Measurements from ENCODE around the gene IRF2BPL. TPM values are rescaled to one million over a fixed set of nuclear protein-coding genes. Genes with fewer than 3 reads are reported as not detected.

The IRF2BPL gene
- total RNA-seq, 2 donors from 2014 or later: 113 to 141 TPM

DNA sequence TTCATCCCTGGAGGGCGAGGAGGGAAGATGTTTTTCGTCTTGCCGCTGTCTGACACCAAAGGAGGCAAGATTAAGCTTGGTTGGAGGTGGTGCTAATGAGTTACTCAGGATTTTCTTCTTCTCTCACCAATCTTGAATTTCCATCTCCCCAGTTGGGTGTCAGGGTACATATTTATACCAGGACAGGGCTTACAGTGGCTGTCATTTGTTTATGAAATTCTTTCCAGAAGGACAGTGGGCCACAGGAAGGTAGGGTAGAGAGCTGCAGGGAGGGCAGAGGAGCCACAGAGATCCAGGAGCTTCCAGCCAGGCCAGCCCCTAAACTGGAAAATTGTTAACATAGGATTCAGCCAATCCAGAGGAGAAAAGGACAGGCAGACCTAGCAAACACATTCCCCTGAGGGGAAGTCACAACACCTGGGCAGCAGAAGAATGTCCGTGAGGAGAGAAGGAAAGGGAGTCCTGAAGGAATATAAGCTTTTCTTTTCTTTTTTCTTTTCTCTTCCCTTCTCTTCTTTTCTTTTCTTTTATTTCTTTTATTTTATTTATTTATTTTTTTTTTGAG is 40.5 kb downstream of the IRF2BPL start:
- H3K27me3 ChIP-seq (replicated peaks; ENCODE audit: insufficient read depth): no peaks in the 10 kb centered on the region
- H3K9me3 ChIP-seq: no peaks in the 10 kb centered on the region
- no peaks in the 10 kb centered on the region for H3K36me3 ChIP-seq
- no peak for TF ChIP-seq POLR2A (IDR thresholded peaks at IDR 0.05)
- no peak for TF ChIP-seq POLR2AphosphoS5 (IDR thresholded peaks at IDR 0.05)
- TF ChIP-seq, protein P1, sequence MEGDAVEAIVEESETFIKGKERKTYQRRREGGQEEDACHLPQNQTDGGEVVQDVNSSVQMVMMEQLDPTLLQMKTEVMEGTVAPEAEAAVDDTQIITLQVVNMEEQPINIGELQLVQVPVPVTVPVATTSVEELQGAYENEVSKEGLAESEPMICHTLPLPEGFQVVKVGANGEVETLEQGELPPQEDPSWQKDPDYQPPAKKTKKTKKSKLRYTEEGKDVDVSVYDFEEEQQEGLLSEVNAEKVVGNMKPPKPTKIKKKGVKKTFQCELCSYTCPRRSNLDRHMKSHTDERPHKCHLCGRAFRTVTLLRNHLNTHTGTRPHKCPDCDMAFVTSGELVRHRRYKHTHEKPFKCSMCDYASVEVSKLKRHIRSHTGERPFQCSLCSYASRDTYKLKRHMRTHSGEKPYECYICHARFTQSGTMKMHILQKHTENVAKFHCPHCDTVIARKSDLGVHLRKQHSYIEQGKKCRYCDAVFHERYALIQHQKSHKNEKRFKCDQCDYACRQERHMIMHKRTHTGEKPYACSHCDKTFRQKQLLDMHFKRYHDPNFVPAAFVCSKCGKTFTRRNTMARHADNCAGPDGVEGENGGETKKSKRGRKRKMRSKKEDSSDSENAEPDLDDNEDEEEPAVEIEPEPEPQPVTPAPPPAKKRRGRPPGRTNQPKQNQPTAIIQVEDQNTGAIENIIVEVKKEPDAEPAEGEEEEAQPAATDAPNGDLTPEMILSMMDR (IDR thresholded peaks at IDR 0.05): no peak
- WGBS: 93% methylated on average over 4 of the region's 4 CpGs
- H3K4me1 ChIP-seq (replicated peaks): no peaks in the 10 kb centered on the region
- no peak overlapping the region for H3K4me3 ChIP-seq
- DNase-seq (ENCODE audit: low spot score): no peak
- intact Hi-C loops (cut with DNase I): no loop called here
- H3K27ac ChIP-seq: no peak overlapping the region

DNA sequence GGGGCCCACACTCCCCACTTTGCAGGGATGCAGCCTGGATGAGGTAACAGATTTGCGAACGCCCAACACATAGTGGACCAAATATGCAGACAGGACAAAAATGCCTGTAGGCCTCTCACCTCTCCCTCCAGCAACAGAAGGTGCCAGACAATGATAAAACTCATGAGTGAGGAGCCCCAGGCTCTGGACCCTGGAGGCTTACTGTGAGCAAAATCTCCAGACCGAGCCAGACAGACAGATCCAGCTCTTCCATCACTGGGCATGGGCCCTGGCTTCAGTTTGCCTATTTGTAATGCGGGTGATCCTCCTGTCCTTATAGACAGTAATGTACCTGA is 42.3 kb downstream of the IRF2BPL start:
- H3K36me3 ChIP-seq: no peaks in the 10 kb centered on the region
- no peaks in the 10 kb centered on the region for H3K9me3 ChIP-seq
- no peak for TF ChIP-seq POLR2A (IDR thresholded peaks at IDR 0.05)
- TF ChIP-seq POLR2AphosphoS5 (IDR thresholded peaks at IDR 0.05): no peak
- TF ChIP-seq, protein P1 (IDR thresholded peaks at IDR 0.05): no peak
- intact Hi-C loops (cut with DNase I): no loop called here
- no peak for DNase-seq (ENCODE audit: low spot score)
- no peak overlapping the region for H3K27ac ChIP-seq
- no peaks in the 10 kb centered on the region for H3K4me1 ChIP-seq (replicated peaks)
- H3K4me3 ChIP-seq: no peak overlapping the region
- H3K27me3 ChIP-seq (replicated peaks; ENCODE audit: insufficient read depth): no peaks in the 10 kb centered on the region
- 96% methylated on average over 4 of the region's 4 CpGs for WGBS

DNA sequence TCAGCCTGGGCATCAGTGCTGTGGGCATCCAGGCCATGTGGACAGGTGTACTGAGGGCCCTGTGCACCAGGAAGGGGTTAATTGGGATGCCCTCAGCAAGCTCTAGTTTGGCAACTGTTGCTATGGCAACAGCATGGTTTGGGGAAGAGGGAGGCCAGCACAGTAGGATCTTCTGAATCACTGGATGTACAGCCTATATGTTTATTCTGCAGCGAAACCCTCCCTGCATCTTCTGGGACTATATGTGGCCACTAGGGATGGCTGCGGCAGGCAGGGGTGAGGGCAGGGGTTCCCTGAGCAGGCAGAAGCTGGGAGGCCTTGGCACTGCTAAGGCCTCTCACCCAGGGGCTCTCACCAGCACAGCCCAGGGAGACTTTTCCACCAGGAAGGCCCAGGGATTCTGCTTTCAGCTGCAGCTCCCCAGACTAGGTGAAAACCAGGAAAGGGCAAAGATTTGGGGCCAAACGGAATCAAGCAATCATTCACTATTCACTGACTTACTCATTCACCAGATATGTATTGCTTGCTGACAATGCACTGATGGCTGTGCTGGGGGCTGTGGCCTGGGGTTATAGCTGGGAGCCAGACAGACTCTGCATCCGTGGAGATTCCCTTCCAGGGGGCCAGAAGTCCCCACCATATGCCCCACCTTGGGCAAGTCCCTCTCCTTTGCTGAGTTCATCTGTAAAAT is 42.8 kb downstream of the IRF2BPL start:
- Histone ChIP-seq H3K4me1 (replicated peaks) (no peaks in the 10 kb centered on the region), H3K36me3 (no peaks in the 10 kb centered on the region), H3K9me3 (no peaks in the 10 kb centered on the region), H3K4me3 (no peak overlapping the region), H3K27ac (no peak overlapping the region), H3K27me3 (replicated peaks; ENCODE audit: insufficient read depth) (no peaks in the 10 kb centered on the region)
- TF ChIP-seq POLR2AphosphoS5 (IDR thresholded peaks at IDR 0.05) (no peak), POLR2A (IDR thresholded peaks at IDR 0.05) (no peak)
- TF ChIP-seq, protein P1 (IDR thresholded peaks at IDR 0.05): no peak
- 84% methylated on average over 4 of the region's 4 CpGs for WGBS
- intact Hi-C loops (cut with DNase I): no loop called here
- no peak for DNase-seq (ENCODE audit: low spot score)

DNA sequence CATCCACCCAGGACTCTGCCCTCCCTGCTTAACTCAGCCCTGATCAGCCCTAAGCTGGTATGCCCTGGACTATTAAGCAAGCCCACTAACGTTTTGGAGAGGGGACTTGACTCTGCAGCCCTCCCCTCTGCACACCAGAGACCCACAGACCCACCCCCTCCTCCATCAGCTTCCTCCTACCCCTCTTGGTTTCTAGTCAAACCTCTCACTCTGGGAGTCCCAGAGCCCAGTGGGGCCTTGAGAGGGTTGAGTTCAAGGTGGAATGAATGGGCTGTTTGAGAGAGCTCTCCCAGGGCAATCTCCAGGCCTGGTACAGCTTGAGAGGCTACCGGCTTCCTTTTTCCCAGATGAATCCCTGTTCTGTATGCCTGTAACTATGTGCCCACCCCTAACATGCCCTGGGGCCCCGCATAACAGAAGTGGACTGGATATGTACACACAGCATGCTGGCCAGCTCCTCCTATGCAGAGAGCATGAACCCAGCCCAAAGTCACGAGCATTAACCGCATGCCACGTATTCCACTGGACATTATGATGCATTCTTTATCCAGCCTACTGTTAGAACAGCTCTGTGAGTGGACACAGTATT is 43.6 kb downstream of the IRF2BPL start:
- Histone ChIP-seq H3K36me3 (no peaks in the 10 kb centered on the region), H3K4me3 (no peak overlapping the region), H3K27ac (no peak overlapping the region), H3K4me1 (replicated peaks) (no peaks in the 10 kb centered on the region), H3K9me3 (no peaks in the 10 kb centered on the region), H3K27me3 (replicated peaks; ENCODE audit: insufficient read depth) (no peaks in the 10 kb centered on the region)
- TF ChIP-seq POLR2AphosphoS5 (IDR thresholded peaks at IDR 0.05) (no peak), POLR2A (IDR thresholded peaks at IDR 0.05) (no peak)
- TF ChIP-seq, protein P1 (IDR thresholded peaks at IDR 0.05): no peak
- intact Hi-C loops (cut with DNase I): no loop called here
- 60% methylated on average over 6 of the region's 6 CpGs for WGBS
- DNase-seq (ENCODE audit: low spot score): no peak

DNA sequence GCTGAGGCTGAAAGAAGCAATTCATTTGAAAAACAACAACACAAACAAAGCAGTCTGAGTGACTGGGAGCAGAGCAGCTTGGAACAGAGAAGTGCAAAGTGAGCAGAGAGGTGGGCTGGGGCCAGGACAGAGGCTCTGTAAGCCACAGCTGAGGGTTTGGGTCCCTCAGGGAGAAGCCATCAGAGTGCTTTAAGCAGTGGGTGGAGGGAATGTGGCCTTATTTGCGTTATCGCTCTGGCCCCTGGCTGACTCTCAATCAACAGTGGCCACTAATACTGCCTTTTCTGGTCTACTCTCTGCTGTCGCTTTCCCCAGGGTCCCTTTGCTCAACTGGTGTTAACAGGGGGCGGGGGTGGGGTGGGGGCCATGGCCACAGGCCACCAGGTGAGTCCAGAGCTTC is 44.2 kb downstream of the IRF2BPL start:
- Histone ChIP-seq H3K9me3 (no peaks in the 10 kb centered on the region), H3K4me1 (replicated peaks) (no peaks in the 10 kb centered on the region), H3K36me3 (no peaks in the 10 kb centered on the region), H3K27ac (no peak overlapping the region), H3K27me3 (replicated peaks; ENCODE audit: insufficient read depth) (no peaks in the 10 kb centered on the region), H3K4me3 (no peak overlapping the region)
- whole genome bisulfite sequencing: 68% methylated on average over 4 of the region's 4 CpGs
- no peak for DNase-seq (ENCODE audit: low spot score)
- intact Hi-C loops (cut with DNase I): no loop called here
- TF ChIP-seq POLR2AphosphoS5 (IDR thresholded peaks at IDR 0.05) (no peak), POLR2A (IDR thresholded peaks at IDR 0.05) (no peak)
- TF ChIP-seq, protein P1 (IDR thresholded peaks at IDR 0.05): no peak

Data from prostate gland (tissue), 2 donors.